H1 (cell line): Measurements from ENCODE around the gene KRT83. TPM values are rescaled to one million over a fixed set of nuclear protein-coding genes. Genes with fewer than 3 reads are reported as not detected.

Source experiments
- CTCF ChIA-PET: fragments of 300-600 bp; sonication (Branson Sonifier 250); formaldehyde crosslinking; loops from one replicate; lab custom pipeline; 2021; ENCODE audit not compliant: partially characterized antibody; lab: Charles Lee
- POLR2A ChIA-PET: fragments of 300-600 bp; sonication (Branson Sonifier 250); formaldehyde crosslinking; loops from one replicate; lab custom pipeline; 2021; ENCODE audit warnings: inconsistent platforms; ENCODE audit not compliant: partially characterized antibody; lab: Charles Lee
- DNase-seq, 2 experiments: peaks; one replicate each; pipeline versions ENCODE4 v3.0.0 to v3.0.0-alpha.2; 2010 to 2022; ENCODE audit warnings: low spot score in 2 of 2, low read depth in 1 of 2, mixed read lengths in 1 of 2
- FAIRE-seq: peaks from 2 replicates; lab custom pipeline; 2011; peaks lifted over from hg19 to GRCh38; lab: Jason Lieb, UNC
- H2AFZ ChIP-seq: 2 replicates; pipeline ENCODE4 v1.8.1; 2012; ENCODE audit warnings: low read length, inconsistent platforms
- H2AK5ac ChIP-seq: 2 replicates; pipeline ENCODE4 v1.6.1; 2013; ENCODE audit warnings: low read depth, low read length
- H2BK120ac ChIP-seq: replicated peaks from 2 replicates; pipeline ENCODE3; 2013; ENCODE audit warnings: low read depth, low read length, inconsistent platforms
- H2BK12ac ChIP-seq: 2 replicates; pipeline ENCODE4 v1.6.1; 2013; ENCODE audit warnings: low read depth, low read length
- H2BK15ac ChIP-seq: 2 replicates; pipeline ENCODE4 v1.6.1; 2013; ENCODE audit warnings: low read length
- H2BK20ac ChIP-seq: 2 replicates; pipeline ENCODE4 v1.6.1; 2013; ENCODE audit warnings: low read length
- H2BK5ac ChIP-seq: 2 replicates; pipeline ENCODE4 v1.6.1; 2013; ENCODE audit warnings: low read depth, low read length
- H3K14ac ChIP-seq: 2 replicates; pipeline ENCODE4 v1.6.1; 2013; ENCODE audit warnings: inconsistent platforms; ENCODE audit not compliant: insufficient read length
- H3K18ac ChIP-seq: 2 replicates; pipeline ENCODE4 v1.6.1; 2013; ENCODE audit warnings: low read length; ENCODE audit errors: extremely low read depth
- H3K23ac ChIP-seq: 2 replicates; pipeline ENCODE4 v1.6.1; 2013; ENCODE audit warnings: inconsistent platforms; ENCODE audit not compliant: insufficient read length
- H3K23me2 ChIP-seq: 2 replicates; pipeline ENCODE4 v1.6.1; 2013; ENCODE audit warnings: low read depth, low read length
- H3K27ac ChIP-seq: 2 replicates; pipeline ENCODE4 v1.6.1; 2011; ENCODE audit warnings: low read depth, low read length, inconsistent platforms
- H3K27me3 ChIP-seq, 4 experiments: replicated peaks in 1 of 4; 1 replicate in 1 of 4; 2 replicates in 3 of 4; pipeline versions ENCODE4 v1.6.1 to v1.8.1; 2011 to 2013; ENCODE audit warnings: low read length in 3 of 4, mild to moderate bottlenecking in 3 of 4, inconsistent platforms in 2 of 4, mixed read lengths in 2 of 4, moderate library complexity in 1 of 4; ENCODE audit not compliant: control insufficient read depth in 3 of 4, insufficient read depth in 3 of 4; ENCODE audit errors: extremely low read depth in 1 of 4
- H3K36me3 ChIP-seq, 4 experiments: 2 replicates each; pipeline versions ENCODE4 v1.6.1 to v1.8.1; 2011 to 2013; ENCODE audit warnings: mild to moderate bottlenecking in 4 of 4, low read length in 3 of 4, moderate library complexity in 2 of 4, control low read depth in 1 of 4, inconsistent platforms in 1 of 4; ENCODE audit not compliant: insufficient read depth in 4 of 4, control insufficient read depth in 2 of 4
- H3K4ac ChIP-seq: replicated peaks from 2 replicates; pipeline ENCODE3; 2013; ENCODE audit warnings: low read length, low read depth, mixed read lengths, inconsistent platforms; ENCODE audit not compliant: insufficient read length
- H3K4me1 ChIP-seq, 4 experiments: replicated peaks in 1 of 4; 1 replicate in 1 of 4; 2 replicates in 3 of 4; pipeline versions ENCODE4 v1.6.1 to v1.8.1; 2011 to 2013; ENCODE audit warnings: low read length in 3 of 4, inconsistent platforms in 2 of 4, mixed read lengths in 1 of 4; ENCODE audit not compliant: insufficient read depth in 4 of 4, control insufficient read depth in 3 of 4
- H3K4me2 ChIP-seq, 2 experiments: 2 replicates each; pipeline versions ENCODE4 v1.6.1 to v1.8.1; 2011 to 2013; ENCODE audit warnings: low read depth in 2 of 2, low read length in 2 of 2, control low read depth in 1 of 2, inconsistent platforms in 1 of 2, mild to moderate bottlenecking in 1 of 2; ENCODE audit not compliant: insufficient read depth in 1 of 2
- H3K4me3 ChIP-seq, 4 experiments: fragments of 200-600, 300-600 bp in 1 of 4; sonication (generic), shearing (Covaris generic), sonication (Bioruptor Twin) in 1 of 4; 2 replicates each; pipeline versions ENCODE4 v1.5.1 to v1.8.1; 2011 to 2016; ENCODE audit warnings: low read length in 4 of 4, low read depth in 3 of 4, control low read depth in 2 of 4, inconsistent platforms in 2 of 4, mild to moderate bottlenecking in 2 of 4, mixed read lengths in 1 of 4, moderate library complexity in 1 of 4; ENCODE audit not compliant: insufficient read depth in 2 of 4; ENCODE audit errors: extremely low read depth in 1 of 4
- H3K56ac ChIP-seq: replicated peaks from 2 replicates; pipeline ENCODE3; 2013; ENCODE audit warnings: low read depth, mild to moderate bottlenecking, mixed read lengths, low read length, inconsistent platforms; ENCODE audit not compliant: insufficient read length
- H3K79me1 ChIP-seq: 2 replicates; pipeline ENCODE4 v1.6.1; 2013; ENCODE audit warnings: low read depth, low read length, control low read depth
- H3K79me2 ChIP-seq, 2 experiments: 2 replicates each; pipeline versions ENCODE4 v1.6.1 to v1.8.1; 2012 to 2013; ENCODE audit warnings: low read length in 2 of 2, mild to moderate bottlenecking in 2 of 2, inconsistent platforms in 1 of 2; ENCODE audit not compliant: insufficient read depth in 2 of 2, control insufficient read depth in 1 of 2
- H3K9ac ChIP-seq, 4 experiments: replicated peaks in 1 of 4; 1 replicate in 1 of 4; 2 replicates in 3 of 4; pipeline versions ENCODE4 v1.6.1 to v1.8.1; 2011 to 2013; ENCODE audit warnings: low read depth in 3 of 4, low read length in 3 of 4, control low read depth in 2 of 4, mild to moderate bottlenecking in 2 of 4, moderate library complexity in 2 of 4, inconsistent platforms in 1 of 4; ENCODE audit errors: extremely low read depth in 1 of 4
- H3K9me3 ChIP-seq, 2 experiments: 2 replicates each; pipeline versions ENCODE4 v1.6.1 to v1.8.1; 2012 to 2013; ENCODE audit warnings: mild to moderate bottlenecking in 2 of 2, moderate library complexity in 2 of 2, control low read depth in 1 of 2, inconsistent platforms in 1 of 2, low read depth in 1 of 2, low read length in 1 of 2, mixed read lengths in 1 of 2; ENCODE audit not compliant: insufficient read depth in 2 of 2
- H4K20me1 ChIP-seq, 2 experiments: replicated peaks in 1 of 2; 2 replicates each; pipeline versions ENCODE3 to v1.8.1; 2011 to 2013; ENCODE audit warnings: inconsistent platforms in 2 of 2, low read length in 2 of 2, mild to moderate bottlenecking in 1 of 2; ENCODE audit not compliant: insufficient read depth in 2 of 2, control insufficient read depth in 1 of 2
- H4K5ac ChIP-seq: 2 replicates; pipeline ENCODE4 v1.6.1; 2013; ENCODE audit warnings: low read length, low read depth, mixed read lengths, inconsistent platforms; ENCODE audit not compliant: insufficient read length
- H4K8ac ChIP-seq: 2 replicates; pipeline ENCODE4 v1.8.0; 2013; ENCODE audit warnings: mild to moderate bottlenecking, moderate library complexity, low read length, inconsistent platforms; ENCODE audit not compliant: insufficient read depth; ENCODE audit errors: extremely low read depth
- H4K91ac ChIP-seq: replicated peaks from 2 replicates; pipeline ENCODE3; 2013; ENCODE audit warnings: low read length, mixed read lengths, inconsistent platforms; ENCODE audit not compliant: insufficient read length
- CTBP2 ChIP-seq: IDR thresholded peaks from 2 replicates; pipeline ENCODE4 v1.7.0; 2011; ENCODE audit warnings: borderline replicate concordance, mild to moderate bottlenecking, moderate library complexity, mixed read lengths, low read length; ENCODE audit not compliant: insufficient read depth, insufficient read length
- JUND ChIP-seq: IDR thresholded peaks from 2 replicates; pipeline ENCODE4 v1.6.1; 2011; ENCODE audit warnings: mild to moderate bottlenecking, improper control_type of control experiment, low read length
- KDM4A ChIP-seq: IDR thresholded peaks from one replicate; pipeline ENCODE4 v1.7.1; 2012; ENCODE audit warnings: low read depth, mild to moderate bottlenecking, moderate library complexity, low read length, inconsistent platforms; ENCODE audit not compliant: severe bottlenecking
- POLR2AphosphoS5 ChIP-seq: IDR thresholded peaks from 2 replicates; pipeline ENCODE4 v1.6.1; 2011; ENCODE audit warnings: low read depth, low read length
- TAF1 ChIP-seq: IDR thresholded peaks from 2 replicates; pipeline ENCODE4 v1.6.1; 2011; ENCODE audit warnings: mild to moderate bottlenecking, low read depth, low read length
- WGBS, 2 experiments: shearing (Covaris generic) in 1 of 2; methylation state at CpG; one replicate each; pipeline versions ENCODE4 v1.1.6 to v1.1.7; 2013 to 2015; ENCODE audit warnings: low lambda C conversion rate in 2 of 2, mixed read lengths in 2 of 2, inconsistent platforms in 1 of 2, low coverage in 1 of 2, missing lambda C conversion rate in 1 of 2; ENCODE audit not compliant: insufficient replicate concordance in 2 of 2, insufficient coverage in 1 of 2, insufficient read length in 1 of 2; ENCODE audit errors: extremely low coverage in 1 of 2, missing lambda C conversion rate in 1 of 2; 5-methylcytosine and 5-hydroxymethylcytosine counted together
- polyA plus RNA-seq, 7 experiments: library from polyadenylated mRNA; depleted of rRNA in 3 of 7; stranded (reverse) in 5 of 7; unstranded in 2 of 7; fragments of >200 nt in 5 of 7; fragments of 200-250 nt in 2 of 7; gene quantifications; 1 replicate in 5 of 7; 2 replicates in 1 of 7; 4 replicates in 1 of 7; pipeline versions ENCODE4 v1.2.1 to v1.2.3, GENCODE V29; 2011 to 2013; ENCODE audit warnings: missing spikeins in 2 of 7, mixed read lengths in 2 of 7
- total RNA-seq: library from RNA; stranded (reverse); fragmentation: NEBNext Ultra II Directional; extraction: Animal tissue kit (Norgen Biotek cat#: 25700); gene quantifications from 2 replicates; pipeline ENCODE4 v1.2.1, GENCODE V29; 2021
- TF ChIP-seq, protein P1 (sequence below): IDR thresholded peaks from 2 replicates; pipeline ENCODE4 v1.6.1; 2012; ENCODE audit warnings: low read length, inconsistent platforms

The KRT83 gene
- total and polyA plus RNA-seq, 2 of the 8 experiments (the other 6 are each of a cell fraction or from before 2014, with no cell fraction given), result not detected

DNA sequence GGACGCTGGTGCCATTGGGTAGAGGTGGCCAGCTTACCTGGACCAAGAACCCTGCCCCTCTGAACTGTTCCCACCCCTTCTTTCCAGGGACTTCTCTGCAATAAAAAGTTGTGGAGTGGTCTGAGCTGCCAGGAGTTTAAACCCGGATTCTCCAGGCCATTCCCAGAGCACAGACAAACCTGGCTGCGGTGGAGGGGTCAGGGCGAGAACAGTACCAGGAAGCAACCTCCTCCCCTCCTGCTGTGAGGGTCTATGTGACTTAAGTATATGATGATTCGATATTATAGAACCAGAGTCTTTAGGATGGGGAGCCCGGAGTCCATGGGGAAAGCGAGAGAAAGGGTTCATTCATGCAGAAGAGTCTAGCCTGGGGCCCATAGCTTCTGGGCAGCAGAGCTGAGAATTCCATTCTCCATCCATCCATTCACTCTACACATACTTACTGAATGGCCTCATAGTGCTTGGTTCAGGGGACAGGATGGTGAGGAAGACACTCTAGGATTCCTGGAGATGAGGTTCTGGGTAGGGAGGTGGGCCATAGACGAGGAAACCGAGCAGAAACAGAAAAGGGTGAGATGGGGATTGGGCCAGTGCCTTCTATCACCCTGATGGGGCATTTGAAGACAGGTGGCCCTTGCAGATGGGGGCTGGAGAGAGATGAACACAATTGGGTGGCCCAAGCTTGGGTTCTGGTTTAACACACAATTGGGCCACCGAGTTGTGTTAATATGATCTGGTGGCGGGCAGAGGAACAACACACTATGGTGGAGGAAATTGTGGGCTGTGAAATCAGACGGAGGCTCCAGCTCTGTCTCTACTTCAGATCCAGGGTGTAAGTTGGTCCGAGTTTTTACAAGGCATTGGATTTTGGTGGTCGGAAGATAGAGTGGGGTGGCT is 41.5 kb downstream of the KRT83 start:
- H4K8ac ChIP-seq, result no peak overlapping the region
- no peak overlapping the region; a peak in 1 of 4 replicates for H3K4me2 ChIP-seq
- H3K9ac ChIP-seq, result no peak overlapping the region
- ChIA-PET CTCF (interaction anchor here (0.6 to 10.7 kb wide), 54 partner anchors 8 to 701 kb away, joined by 3 to 105 read pairs (median 6); partner anchors contain the start of genes KRT80 and KRT83), POLR2A (interaction anchor here (0.6 to 1.7 kb wide), 5 partner anchors 9 to 139 kb away, joined by 3 to 5 read pairs (median 3); no protein-coding TSS in a partner anchor)
- peaks cover 4% of the 10 kb centered on the region; the same call in 1 of the 2 replicates for H3K23me2 ChIP-seq
- no peaks in the 10 kb centered on the region; the same call in 1 of the 2 replicates for H3K79me1 ChIP-seq
- no peak overlapping the region for H2AK5ac ChIP-seq
- H4K91ac ChIP-seq, result no peak overlapping the region
- no peak overlapping the region for H2BK120ac ChIP-seq
- no peaks in the 10 kb centered on the region for H4K20me1 ChIP-seq
- FAIRE-seq (no peak), DNase-seq (no peak)
- H2BK15ac ChIP-seq, result no peak overlapping the region
- no peak overlapping the region for H2BK5ac ChIP-seq
- H3K9me3 ChIP-seq, result no peaks in the 10 kb centered on the region
- no peak overlapping the region for H3K56ac ChIP-seq
- H3K4me1 ChIP-seq, result peaks cover 0 to 4% (median 0%) of the 10 kb centered on the region in 4 experiments; a peak in 1 of 7 replicates
- WGBS, 2 experiments, result 92% methylated on average over 14 of the region's 14 CpGs; no CpG with 5 or more reads in 1 of the 2 experiments
- no peak overlapping the region for H2AFZ ChIP-seq
- no peak overlapping the region for H3K4me3 ChIP-seq
- H3K79me2 ChIP-seq, result no peaks in the 10 kb centered on the region
- no peak overlapping the region for H3K4ac ChIP-seq
- H3K27me3 ChIP-seq, result peaks cover 0 to 12% (median 5%) of the 10 kb centered on the region in 4 experiments; a peak in 4 of 7 replicates
- no peak overlapping the region for H3K27ac ChIP-seq
- no peak overlapping the region for H2BK20ac ChIP-seq
- no peak overlapping the region for H3K23ac ChIP-seq
- H4K5ac ChIP-seq, result no peak overlapping the region
- no peak overlapping the region for H3K18ac ChIP-seq
- no peak overlapping the region for H3K14ac ChIP-seq
- H3K36me3 ChIP-seq, result no peaks in the 10 kb centered on the region
- H2BK12ac ChIP-seq, result no peak overlapping the region; the same call in 1 of the 2 replicates
- TF ChIP-seq JUND (no peak), POLR2AphosphoS5 (no peak), KDM4A (no peak), CTBP2 (no peak), TAF1 (no peak)
- TF ChIP-seq, protein P1, sequence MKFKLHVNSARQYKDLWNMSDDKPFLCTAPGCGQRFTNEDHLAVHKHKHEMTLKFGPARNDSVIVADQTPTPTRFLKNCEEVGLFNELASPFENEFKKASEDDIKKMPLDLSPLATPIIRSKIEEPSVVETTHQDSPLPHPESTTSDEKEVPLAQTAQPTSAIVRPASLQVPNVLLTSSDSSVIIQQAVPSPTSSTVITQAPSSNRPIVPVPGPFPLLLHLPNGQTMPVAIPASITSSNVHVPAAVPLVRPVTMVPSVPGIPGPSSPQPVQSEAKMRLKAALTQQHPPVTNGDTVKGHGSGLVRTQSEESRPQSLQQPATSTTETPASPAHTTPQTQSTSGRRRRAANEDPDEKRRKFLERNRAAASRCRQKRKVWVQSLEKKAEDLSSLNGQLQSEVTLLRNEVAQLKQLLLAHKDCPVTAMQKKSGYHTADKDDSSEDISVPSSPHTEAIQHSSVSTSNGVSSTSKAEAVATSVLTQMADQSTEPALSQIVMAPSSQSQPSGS, result no peak
